Suppressor macrophage (primary cell): Measurements from ENCODE around the gene SSR4.

ENCODE experiments used
- DNase-seq, 4 experiments: peaks; one replicate each; pipeline ENCODE4 v3.0.0-alpha.2; 2020 to 2022

Gene SSR4

DNA sequence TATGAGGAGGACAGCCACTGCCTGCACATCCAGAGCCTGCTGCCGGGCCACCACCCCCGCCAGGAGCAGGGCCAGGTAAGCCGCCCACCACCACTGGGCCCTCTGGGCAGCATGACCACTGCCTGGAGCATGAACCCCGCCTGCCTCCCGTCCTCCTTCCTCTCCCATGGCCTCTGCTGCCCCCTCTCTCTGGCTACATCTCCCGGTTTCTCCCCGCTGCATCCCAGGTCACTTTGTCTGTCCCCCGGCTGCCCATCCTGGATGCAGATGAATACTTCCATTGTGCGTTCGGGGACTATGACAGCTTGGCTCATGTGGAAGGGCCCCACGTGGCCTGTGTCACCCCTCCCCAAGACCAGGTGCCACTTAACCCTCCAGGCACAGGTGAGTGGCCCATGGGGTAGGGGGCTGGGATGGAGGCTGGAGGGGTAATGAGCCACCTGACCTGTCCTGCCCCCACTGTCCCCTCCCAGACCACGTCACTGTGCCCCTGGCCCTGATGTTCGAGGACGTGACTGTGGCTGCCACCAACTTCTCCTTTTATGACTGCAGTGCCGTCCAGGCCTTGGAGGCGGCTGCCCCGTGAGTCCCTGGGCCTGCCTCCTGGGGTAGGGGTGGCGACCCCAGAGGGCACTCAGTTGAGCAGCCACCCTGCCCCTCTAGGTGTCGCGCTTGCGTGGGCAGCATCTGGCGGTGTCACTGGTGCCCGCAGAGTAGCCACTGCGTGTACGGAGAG is 24.4 kb upstream of the SSR4 start:
- DNase-seq, result peak in 3 of 4 experiments; percentile 6 to 23 (median 14)

GRCh38 chrX:153770601-153771414 is 23.7 kb upstream of the SSR4 start:
- DNase-seq, result no peak

GRCh38 chrX:153771415-153772315 is 22.8 kb upstream of the SSR4 start:
- DNase-seq, result no peak

DNA sequence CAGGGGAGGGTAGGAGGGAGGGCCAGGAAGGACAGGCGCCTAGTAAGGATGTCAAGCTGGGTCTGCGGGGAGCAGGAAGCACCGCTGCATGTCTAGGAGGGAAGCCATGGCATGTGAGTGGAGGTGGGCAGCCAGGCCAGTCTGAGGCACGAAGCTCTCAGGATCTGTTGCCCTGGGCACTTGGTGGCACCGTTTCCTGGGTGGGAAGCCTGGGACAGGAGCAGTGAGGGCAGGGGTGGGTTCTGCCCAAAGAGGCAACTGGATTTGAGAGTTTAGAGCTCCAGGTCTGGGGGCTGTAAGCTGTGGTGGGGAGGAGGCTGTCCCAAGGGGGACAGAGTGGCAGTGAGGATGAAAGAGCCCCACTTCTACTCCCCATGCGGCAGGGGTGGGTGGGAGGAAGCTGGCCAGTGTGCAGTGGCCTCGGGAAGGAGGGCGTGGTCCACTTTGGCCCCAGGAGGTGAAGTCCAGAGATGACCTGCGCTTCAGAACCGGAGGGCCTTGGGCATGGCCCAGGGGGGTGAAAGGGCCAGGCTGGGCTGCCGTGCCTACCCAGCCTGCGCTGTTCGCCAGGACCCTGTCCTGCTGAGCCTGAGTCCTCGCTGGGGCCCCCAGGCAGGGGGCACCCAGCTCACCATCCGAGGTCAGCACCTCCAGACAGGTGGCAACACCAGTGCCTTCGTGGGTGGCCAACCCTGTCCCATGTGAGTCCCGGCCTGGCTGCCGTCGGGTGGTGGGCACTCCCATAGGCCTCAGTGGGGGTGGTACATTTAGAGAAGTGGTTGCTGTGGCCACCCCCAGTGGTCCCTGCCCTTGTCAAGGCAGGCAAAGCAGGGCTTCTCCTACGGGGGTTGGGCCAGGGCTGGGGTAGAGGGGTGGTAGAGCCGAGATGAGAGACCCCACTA is 21.9 kb upstream of the SSR4 start:
- no peak for DNase-seq

- DNase-seq, result no peak
Measured at GRCh38 chrX:153773218-153773611, 21.3 kb upstream of the SSR4 start.

GRCh38 chrX:153773741-153774575 is 20.5 kb upstream of the SSR4 start:
- DNase-seq, result no peak

DNA sequence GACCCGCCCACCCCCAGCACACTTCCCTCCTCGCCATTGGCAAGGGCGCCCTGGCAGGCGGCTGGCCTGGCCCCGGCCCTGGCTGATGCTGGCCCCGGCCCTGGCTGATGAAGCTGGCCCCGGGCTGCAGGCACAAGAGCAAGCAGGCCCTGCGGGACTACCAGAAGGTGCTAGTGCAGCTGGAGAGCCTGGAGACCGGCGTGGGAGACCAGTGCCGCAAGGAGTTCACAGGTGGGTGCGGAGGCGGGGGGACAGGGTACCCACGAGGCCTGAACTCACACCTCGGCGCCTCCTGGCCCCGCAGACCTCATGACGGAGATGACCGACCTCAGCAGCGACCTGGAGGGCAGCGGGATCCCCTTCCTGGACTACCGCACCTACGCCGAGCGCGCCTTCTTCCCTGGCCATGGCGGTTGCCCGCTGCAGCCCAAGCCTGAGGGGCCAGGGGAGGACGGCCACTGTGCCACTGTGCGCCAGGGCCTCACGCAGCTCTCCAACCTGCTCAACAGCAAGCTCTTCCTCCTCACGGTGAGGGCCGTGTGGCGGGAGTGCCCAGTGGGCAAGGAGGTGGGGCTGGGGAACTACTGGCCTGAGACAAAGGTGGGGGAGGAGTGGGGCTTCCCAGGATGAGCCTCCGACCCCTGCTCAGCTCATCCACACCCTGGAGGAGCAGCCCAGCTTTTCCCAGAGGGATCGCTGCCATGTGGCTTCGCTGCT is 19.7 kb upstream of the SSR4 start:
- no peak for DNase-seq

DNA sequence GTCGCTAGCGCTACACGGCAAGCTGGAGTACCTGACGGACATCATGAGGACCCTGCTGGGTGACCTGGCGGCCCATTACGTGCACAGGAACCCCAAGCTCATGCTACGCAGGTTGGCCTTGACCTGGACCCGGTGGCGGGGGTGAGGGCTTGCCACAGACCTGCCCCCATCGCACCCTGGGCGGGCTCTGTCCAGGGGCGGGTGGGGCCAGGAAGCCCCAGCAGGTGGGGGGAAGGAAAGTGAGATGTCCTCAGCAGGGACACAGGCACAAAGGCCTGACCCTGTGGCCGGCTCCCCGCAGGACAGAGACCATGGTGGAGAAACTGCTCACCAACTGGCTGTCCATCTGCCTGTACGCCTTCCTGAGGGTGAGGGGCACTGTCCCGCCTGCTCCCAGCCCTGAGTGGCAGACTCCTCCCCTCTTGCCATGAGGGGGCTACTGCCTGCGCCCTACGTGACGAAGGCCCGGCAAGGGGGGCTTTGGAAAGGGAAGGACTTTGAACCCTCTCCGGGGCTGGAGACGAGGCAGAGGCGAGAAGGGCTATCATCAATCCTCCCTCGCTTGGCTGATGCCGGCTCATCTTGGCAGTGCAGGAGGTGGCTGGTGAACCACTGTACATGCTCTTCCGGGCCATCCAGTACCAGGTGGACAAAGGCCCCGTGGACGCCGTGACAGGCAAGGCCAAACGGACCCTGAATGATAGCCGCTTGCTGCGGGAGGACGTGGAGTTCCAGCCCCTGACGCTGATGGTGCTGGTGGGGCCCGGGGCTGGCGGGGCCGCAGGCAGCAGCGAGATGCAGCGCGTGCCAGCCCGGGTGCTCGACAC is 19.0 kb upstream of the SSR4 start:
- DNase-seq, result no peak

DNA sequence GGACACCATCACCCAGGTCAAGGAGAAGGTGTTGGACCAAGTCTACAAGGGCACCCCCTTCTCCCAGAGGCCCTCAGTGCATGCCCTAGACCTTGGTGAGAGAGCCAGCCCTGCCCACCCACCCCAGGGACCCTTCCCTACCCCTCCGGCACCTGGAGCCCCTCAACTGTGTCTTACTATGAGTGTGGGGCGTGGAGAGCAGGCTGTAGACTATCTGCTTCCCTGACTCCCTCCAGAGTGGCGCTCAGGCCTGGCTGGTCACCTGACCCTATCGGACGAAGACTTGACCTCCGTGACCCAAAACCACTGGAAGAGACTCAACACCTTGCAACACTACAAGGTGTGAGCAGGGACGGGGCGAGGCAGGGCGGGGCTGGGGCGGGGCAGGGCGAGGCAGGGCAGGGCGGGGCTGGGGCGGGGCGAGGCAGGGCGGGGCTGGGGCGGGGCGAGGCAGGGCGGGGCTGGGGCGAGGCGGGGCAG is 18.3 kb upstream of the SSR4 start:
- no peak for DNase-seq

GRCh38 chrX:153776611-153777045 is 17.8 kb upstream of the SSR4 start:
- no peak for DNase-seq

GRCh38 chrX:153777261-153778090 is 17.0 kb upstream of the SSR4 start:
- no peak for DNase-seq

- no peak for DNase-seq
Measured at GRCh38 chrX:153778181-153778580, 16.3 kb upstream of the SSR4 start.

DNA sequence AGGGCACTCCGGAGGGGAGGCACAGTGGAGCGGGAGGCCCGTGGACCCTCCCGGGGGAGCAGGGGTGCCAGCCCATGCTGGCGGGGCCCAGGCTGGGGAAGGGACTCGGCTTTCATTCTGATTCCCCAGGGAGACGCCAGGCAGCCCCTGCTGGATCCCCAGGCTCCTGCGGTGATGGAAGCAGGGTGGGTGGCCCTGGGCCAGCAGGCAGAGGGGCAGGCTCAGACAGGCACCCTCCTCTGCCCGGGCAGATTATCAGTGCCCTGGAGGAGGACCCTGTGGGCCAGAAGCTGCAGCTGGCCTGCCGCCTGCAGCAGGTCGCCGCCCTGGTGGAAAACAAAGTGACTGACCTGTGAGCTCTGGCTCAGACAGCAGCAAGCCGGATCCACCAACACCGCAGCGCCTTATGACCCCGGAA is 15.8 kb upstream of the SSR4 start:
- DNase-seq, result peak in 1 of 4 experiments; percentile 19

- DNase-seq, result peak; percentile 2 to 43 (median 22)
Measured at GRCh38 chrX:153779891-153780677, 14.4 kb upstream of the SSR4 start.

- no peak for DNase-seq
Measured at GRCh38 chrX:153780678-153781427, 13.6 kb upstream of the SSR4 start, which contains the start of gene SRPK3. Gene SRPK3, plus strand, starts transcription at chrX:153781041. Its CDS starts 46 bp downstream, at chrX:153781087.

GRCh38 chrX:153781428-153782047 is 12.9 kb upstream of the SSR4 start:
- no peak for DNase-seq
